Activated CD4-positive, alpha-beta memory T cell treated with anti-CD3 and anti-CD28 coated beads for 36 hours (primary cell): ENCODE results near the gene KCNN4. TPM values are rescaled to one million over a fixed set of nuclear protein-coding genes. Genes with fewer than 3 reads are reported as not detected.
"Not testable (repeated sequence)": the region's sequence is repeated elsewhere in the genome, so short reads cannot be mapped to it uniquely, and the experiment has no call there.

Experiments
- CTCF ChIA-PET: fragments of 350-600 bp; sonication (Branson Sonifier 250); formaldehyde crosslinking; loops from one replicate; lab custom pipeline; 2021; ENCODE audit warnings: antibody characterized with exemption, inconsistent platforms; lab: Charles Lee
- POLR2A ChIA-PET: fragments of 350-600 bp; sonication (Branson Sonifier 250); formaldehyde crosslinking; loops from one replicate; lab custom pipeline; 2021; ENCODE audit warnings: antibody characterized with exemption; lab: Charles Lee
- DNase-seq: peaks from one replicate; pipeline ENCODE4 v3.0.0-alpha.2; 2020
- H3K27ac Mint-ChIP-seq: one replicate; pipeline ENCODE4 v1.8.0; 2021; ENCODE audit warnings: mixed read lengths
- H3K27me3 Mint-ChIP-seq: one replicate; pipeline ENCODE4 v1.8.0; 2021; ENCODE audit warnings: mixed read lengths
- H3K36me3 Mint-ChIP-seq: one replicate; pipeline ENCODE4 v1.8.0; 2021; ENCODE audit warnings: mixed read lengths
- H3K4me1 Mint-ChIP-seq: one replicate; pipeline ENCODE4 v1.8.0; 2021; ENCODE audit warnings: low read depth, mixed read lengths
- H3K4me3 Mint-ChIP-seq: one replicate; pipeline ENCODE4 v1.8.0; 2021; ENCODE audit warnings: mild to moderate bottlenecking, mixed read lengths
- H3K9me3 Mint-ChIP-seq: one replicate; pipeline ENCODE4 v1.8.0; 2021; ENCODE audit warnings: mixed read lengths
- intact Hi-C: fragments of 100-400 bp; cut with micrococcal nuclease; formaldehyde crosslinking; loops from one replicate; pipeline ENCODE4 v1.15.1; 2023
- total RNA-seq, 2 experiments: library from RNA; stranded (reverse); gene quantifications; one replicate each; pipeline ENCODE4 v1.2.3, GENCODE V29; 2021

The KCNN4 gene
- total RNA-seq, 2 experiments from 2014 or later, result 120 to 130 TPM

DNA sequence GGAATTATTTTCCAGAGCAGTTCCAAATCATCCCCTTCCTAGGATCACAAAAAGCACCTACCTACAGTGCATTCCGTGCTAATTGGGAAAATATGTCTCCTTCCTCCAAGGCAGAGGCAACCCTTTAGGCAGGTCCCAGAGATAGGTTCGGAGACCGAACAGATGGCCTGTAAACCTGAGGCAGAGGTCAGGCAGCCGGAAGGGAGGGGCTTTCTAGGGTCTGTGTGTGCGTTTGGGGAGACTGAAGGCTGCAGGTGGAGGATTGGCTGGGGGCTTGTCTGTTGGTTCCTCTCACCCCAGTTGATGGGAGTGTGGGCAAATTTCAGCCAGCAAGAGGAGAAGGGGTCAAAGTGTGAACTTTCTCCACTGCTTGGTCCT, 7.1 kb downstream of the KCNN4 start:
- POLR2A ChIA-PET, result no interaction called here
- no peaks in the 10 kb centered on the region for H3K27me3 Mint-ChIP-seq
- CTCF ChIA-PET, result no interaction called here
- H3K9me3 Mint-ChIP-seq, result no peaks in the 10 kb centered on the region
- DNase-seq, result no peak
- H3K27ac Mint-ChIP-seq, result peak overlapping the region; percentile 25
- no peak overlapping the region for H3K4me3 Mint-ChIP-seq
- intact Hi-C loops, result no loop called here
- peaks cover 76% of the 10 kb centered on the region for H3K36me3 Mint-ChIP-seq
- H3K4me1 Mint-ChIP-seq, result peaks cover 59% of the 10 kb centered on the region

DNA sequence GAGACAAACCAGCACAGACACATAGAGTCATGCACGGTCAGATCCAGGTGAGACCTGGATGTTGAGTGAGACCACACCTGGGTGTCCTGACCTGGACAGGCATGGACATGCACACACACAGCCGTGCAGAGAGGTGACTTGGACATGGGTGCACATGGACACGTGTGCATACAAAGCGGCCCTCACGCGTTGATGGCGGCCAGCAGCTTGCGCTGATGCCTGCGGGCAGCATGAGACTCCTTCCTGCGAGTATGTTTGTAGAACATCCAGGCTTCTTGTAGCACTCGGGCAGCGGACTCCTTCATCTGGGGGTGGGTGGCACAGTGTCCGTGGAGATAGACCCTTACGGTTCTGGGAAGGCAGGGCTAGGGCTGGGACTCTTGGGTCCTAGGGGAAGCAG, 11.5 kb downstream of the KCNN4 start:
- Mint-ChIP-seq H3K4me3 (no peak overlapping the region), H3K4me1 (peaks cover 71% of the 10 kb centered on the region)
- intact Hi-C loops, result loop anchor here (5.0 kb wide), 1 partner anchor 102 kb away; no protein-coding TSS in a partner anchor

DNA sequence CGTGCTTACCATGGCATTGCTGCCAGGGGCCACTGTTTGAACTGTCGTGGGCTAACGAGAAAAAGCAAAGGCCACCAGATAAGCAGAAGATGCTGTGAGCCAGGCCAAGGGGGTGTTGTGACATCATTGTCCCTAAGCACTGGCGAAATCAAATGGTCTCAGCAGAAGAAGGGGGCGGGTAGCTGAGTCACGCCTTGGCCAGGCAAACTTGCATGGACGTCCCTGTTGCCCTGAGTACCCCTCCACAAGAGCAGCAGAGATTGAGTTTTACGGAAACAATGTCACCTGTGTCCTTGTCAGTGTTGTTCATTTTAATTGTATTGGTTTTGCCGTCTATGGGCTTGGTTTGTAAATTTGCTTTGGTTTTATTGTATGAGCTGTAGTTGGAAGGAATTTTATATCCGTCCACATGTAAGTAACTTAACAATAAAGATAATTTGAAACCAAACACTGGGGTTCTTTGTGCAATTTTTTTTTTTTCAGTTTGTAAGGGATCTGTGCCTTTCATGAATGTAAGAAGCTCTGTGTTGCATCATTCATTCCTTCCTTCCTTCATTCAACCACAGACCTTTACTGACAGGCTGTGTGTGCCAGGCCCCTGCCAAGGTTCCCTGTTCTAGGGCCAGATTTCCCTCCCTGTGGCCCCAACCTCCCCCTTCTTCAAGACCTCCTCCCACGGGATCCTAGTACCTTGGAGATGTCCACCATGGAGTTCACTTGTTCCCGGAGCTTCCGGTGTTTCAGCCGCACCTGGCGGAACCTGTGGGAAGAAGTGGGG, 12.3 kb downstream of the KCNN4 start:
- peak overlapping the region; percentile 99 for H3K27ac Mint-ChIP-seq
- intact Hi-C loops, result loop anchor here (5.0 kb wide), 1 partner anchor 101 kb away; no protein-coding TSS in a partner anchor

More for the DNA sequence above, 11.5 kb downstream of the KCNN4 start:
- Mint-ChIP-seq H3K27ac (peak overlapping the region; percentile 26), H3K9me3 (no peaks in the 10 kb centered on the region), H3K27me3 (peaks cover 1% of the 10 kb centered on the region), H3K36me3 (peaks cover 77% of the 10 kb centered on the region)
- POLR2A ChIA-PET, result interaction anchor here (6.2 to 9.1 kb wide), 2 partner anchors 9 to 15 kb away, joined by 127 to 182 read pairs; partner anchors contain the start of genes KCNN4 and SMG9
- CTCF ChIA-PET, result interaction anchor here (4.9 to 7.9 kb wide), 3 partner anchors 9 to 24 kb away, joined by 27 to 175 read pairs (median 68); partner anchors contain the start of gene KCNN4
- no peak for DNase-seq

DNA sequence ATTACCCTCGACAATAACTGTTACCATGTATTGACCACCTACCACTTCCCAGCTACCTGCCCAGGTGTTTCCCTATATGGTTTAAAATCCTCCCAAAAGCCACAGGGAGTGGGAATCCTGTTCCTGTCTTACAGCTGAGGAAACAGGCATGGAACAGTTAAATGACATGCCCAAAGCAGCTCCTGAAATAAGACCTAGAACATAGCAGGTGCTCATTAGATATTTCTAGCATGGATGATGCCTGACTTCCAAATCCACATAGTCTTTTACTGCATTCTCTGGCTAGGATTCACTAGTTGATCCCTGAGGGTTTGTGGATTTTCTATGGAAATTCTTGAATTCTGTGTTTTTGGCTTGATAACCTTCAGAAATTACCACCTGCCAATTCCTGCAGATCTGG, 13.0 kb downstream of the KCNN4 start:
- peaks cover 73% of the 10 kb centered on the region for H3K36me3 Mint-ChIP-seq
- H3K4me1 Mint-ChIP-seq, result peaks cover 76% of the 10 kb centered on the region
- no peaks in the 10 kb centered on the region for H3K9me3 Mint-ChIP-seq

More for the DNA sequence above, 12.3 kb downstream of the KCNN4 start:
- Mint-ChIP-seq H3K9me3 (no peaks in the 10 kb centered on the region), H3K4me1 (peaks cover 75% of the 10 kb centered on the region), H3K36me3 (peaks cover 76% of the 10 kb centered on the region), H3K4me3 (no peak overlapping the region), H3K27me3 (peaks cover 1% of the 10 kb centered on the region)
- CTCF ChIA-PET, result interaction anchor here (4.6 to 7.9 kb wide), 4 partner anchors 10 to 23 kb away, joined by 27 to 175 read pairs (median 88); partner anchors contain the start of genes KCNN4 and SMG9
- no peak for DNase-seq
- POLR2A ChIA-PET, result interaction anchor here (6.2 to 9.1 kb wide), 2 partner anchors 10 to 14 kb away, joined by 127 to 182 read pairs; partner anchors contain the start of genes KCNN4 and SMG9

DNA sequence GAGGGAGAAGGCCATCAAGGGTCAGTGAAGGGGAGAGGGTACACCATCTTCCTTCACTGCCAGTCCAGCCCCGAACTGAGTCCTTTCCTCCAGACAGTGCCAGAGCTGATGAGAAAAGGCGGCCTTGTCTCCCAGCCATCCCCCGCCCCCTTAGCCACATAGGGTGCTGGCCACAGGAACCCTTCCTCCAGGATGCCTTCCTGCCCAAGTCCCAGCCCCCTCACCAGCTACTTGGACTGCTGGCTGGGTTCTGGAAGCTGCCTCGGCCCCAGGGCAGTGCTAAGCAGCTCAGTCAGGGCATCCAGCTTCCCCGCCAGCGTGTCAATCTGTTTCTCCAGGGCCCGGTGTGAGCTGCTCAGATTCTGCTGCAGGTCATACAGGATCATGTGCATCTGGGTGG, 13.5 kb downstream of the KCNN4 start:
- H3K36me3 Mint-ChIP-seq, result peaks cover 69% of the 10 kb centered on the region
- peaks cover 1% of the 10 kb centered on the region for H3K27me3 Mint-ChIP-seq
- peak overlapping the region; percentile 64 for H3K4me3 Mint-ChIP-seq
- intact Hi-C loops, result loop anchor here (5.0 kb wide), 1 partner anchor 100 kb away; no protein-coding TSS in a partner anchor
- DNase-seq, result no peak
- CTCF ChIA-PET, result interaction anchor here (1.0 to 7.9 kb wide), 8 partner anchors 11 to 102 kb away, joined by 3 to 175 read pairs (median 20); partner anchors contain the start of genes KCNN4 and SMG9
- peak overlapping the region; percentile 99 for H3K27ac Mint-ChIP-seq
- peaks cover 81% of the 10 kb centered on the region for H3K4me1 Mint-ChIP-seq
- POLR2A ChIA-PET, result interaction anchor here (2.0 to 9.1 kb wide), 3 partner anchors 11 to 17 kb away, joined by 6 to 182 read pairs (median 127); partner anchors contain the start of genes KCNN4 and SMG9
- no peaks in the 10 kb centered on the region for H3K9me3 Mint-ChIP-seq

More for the DNA sequence above, 13.0 kb downstream of the KCNN4 start:
- POLR2A ChIA-PET, result interaction anchor here (2.0 to 9.1 kb wide), 3 partner anchors 11 to 16 kb away, joined by 6 to 182 read pairs (median 127); partner anchors contain the start of genes KCNN4 and SMG9
- DNase-seq, result no peak
- H3K27me3 Mint-ChIP-seq, result peaks cover 1% of the 10 kb centered on the region
- CTCF ChIA-PET, result interaction anchor here (1.6 to 7.9 kb wide), 7 partner anchors 11 to 103 kb away, joined by 3 to 175 read pairs (median 27); partner anchors contain the start of genes KCNN4 and SMG9
- peak overlapping the region; percentile 99 for H3K27ac Mint-ChIP-seq
- no peak overlapping the region for H3K4me3 Mint-ChIP-seq
- intact Hi-C loops, result loop anchor here (5.0 kb wide), 1 partner anchor 101 kb away; no protein-coding TSS in a partner anchor

DNA sequence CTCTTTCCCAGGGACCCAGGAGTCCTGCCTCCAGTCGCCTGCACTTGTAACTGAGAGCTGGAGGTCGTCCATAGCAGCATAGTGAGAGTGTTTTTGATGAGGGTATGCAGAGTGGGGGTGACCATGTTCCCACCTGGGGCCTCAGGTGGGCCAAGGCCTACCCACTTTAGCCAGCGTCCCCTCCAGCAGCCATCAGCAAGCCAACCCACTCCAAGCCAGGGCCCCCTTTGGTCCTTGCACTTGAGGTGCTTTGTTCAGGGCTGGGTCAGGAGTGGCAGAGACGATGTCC, 14.1 kb downstream of the KCNN4 start:
- Mint-ChIP-seq H3K4me3 (peak overlapping the region; percentile 64), H3K27ac (peak overlapping the region; percentile 99), H3K4me1 (peaks cover 85% of the 10 kb centered on the region), H3K9me3 (no peaks in the 10 kb centered on the region), H3K36me3 (peaks cover 65% of the 10 kb centered on the region), H3K27me3 (peaks cover 1% of the 10 kb centered on the region)
- no peak for DNase-seq
- ChIA-PET POLR2A (interaction anchor here (1.1 to 9.1 kb wide), 4 partner anchors 12 to 19 kb away, joined by 3 to 182 read pairs (median 66); partner anchors contain the start of genes KCNN4 and SMG9), CTCF (interaction anchor here (0.7 to 7.9 kb wide), 13 partner anchors 12 to 211 kb away, joined by 3 to 175 read pairs (median 4); partner anchors contain the start of genes KCNN4 and SMG9)
- intact Hi-C loops, result loop anchor here (5.0 kb wide), 1 partner anchor 99 kb away; no protein-coding TSS in a partner anchor

DNA sequence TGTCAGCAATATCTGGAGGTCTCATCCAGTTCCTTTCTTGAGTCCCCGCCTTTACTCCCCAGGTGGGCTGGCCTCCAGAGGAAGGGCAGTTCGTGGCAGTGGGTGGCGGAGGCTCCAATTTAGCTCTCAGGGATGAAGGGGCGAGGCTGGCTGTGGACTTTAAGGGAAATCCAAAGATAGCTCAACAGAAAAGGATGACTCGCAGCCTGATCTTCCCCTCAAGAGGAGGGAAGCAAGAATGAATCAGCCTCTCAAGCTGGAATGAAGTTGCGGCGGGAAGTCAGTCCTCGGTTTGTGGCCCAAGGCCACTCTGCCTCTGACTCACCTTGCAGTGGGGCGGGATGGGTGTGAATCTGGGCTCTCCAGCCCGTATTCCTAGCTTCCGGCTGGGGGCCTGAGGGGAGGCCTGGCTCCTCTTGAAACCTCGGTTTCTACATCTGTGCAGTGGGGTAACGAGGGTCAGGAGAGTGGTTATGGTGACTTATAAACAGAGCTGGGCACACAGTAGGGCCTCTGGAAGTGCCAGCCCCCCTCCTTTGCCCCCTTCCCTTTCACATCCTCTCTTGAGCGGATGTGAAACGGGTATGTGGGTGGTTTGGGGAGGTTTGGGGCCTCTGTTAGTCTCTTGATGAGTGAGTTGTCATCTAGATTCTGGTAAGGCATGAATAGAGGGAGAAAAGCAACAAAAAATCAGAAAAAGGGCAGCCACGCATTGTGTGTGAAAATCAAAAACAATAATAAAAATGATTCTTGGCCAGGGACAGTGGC, 15.5 kb downstream of the KCNN4 start:
- Mint-ChIP-seq H3K27ac (peak overlapping the region; percentile 99), H3K4me3 (peak overlapping the region; percentile 64), H3K36me3 (peaks cover 54% of the 10 kb centered on the region), H3K4me1 (peaks cover 82% of the 10 kb centered on the region), H3K27me3 (peaks cover 1% of the 10 kb centered on the region), H3K9me3 (no peaks in the 10 kb centered on the region)
- ChIA-PET POLR2A (interaction anchor here (0.7 to 9.1 kb wide), 4 partner anchors 11 to 237 kb away, joined by 3 to 182 read pairs (median 65); partner anchors contain the start of genes KCNN4, SMG9 and ZNF575), CTCF (interaction anchor here (0.6 to 7.9 kb wide), 16 partner anchors 11 to 326 kb away, joined by 3 to 175 read pairs (median 5); partner anchors contain the start of genes KCNN4 and SMG9)
- DNase-seq, result peak; percentile 96
- intact Hi-C loops, result loop anchor here (1.0 to 5.0 kb wide), 4 partner anchors 11 to 98 kb away; partner anchors contain the start of gene SMG9

DNA sequence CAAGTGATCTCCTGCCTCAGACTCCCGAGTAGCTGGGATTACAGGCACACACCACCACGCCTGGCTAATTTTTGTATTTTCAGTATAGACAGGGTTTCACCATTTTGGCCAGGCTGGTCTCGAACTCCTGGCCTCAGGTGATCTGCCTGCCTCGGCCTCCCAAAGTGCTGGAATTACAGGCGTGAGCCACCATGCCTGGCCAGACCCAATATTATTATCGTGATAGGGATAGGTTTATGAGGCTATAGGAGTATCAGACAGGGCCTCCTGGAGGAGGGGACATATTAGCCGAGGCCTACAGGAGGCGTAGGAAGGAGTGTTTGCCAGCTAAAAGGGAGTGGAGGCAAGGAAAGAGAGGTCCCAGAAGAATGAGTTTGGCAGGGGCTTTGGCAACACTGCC, 16.1 kb downstream of the KCNN4 start:
- Mint-ChIP-seq H3K4me3 (peak overlapping the region; percentile 64), H3K27ac (peak overlapping the region; percentile 99), H3K36me3 (peaks cover 48% of the 10 kb centered on the region), H3K4me1 (peaks cover 77% of the 10 kb centered on the region)
- not testable (repeated sequence) for H3K27me3 Mint-ChIP-seq, DNase-seq, H3K9me3 Mint-ChIP-seq
- intact Hi-C loops, result loop anchor here (1.0 to 5.0 kb wide), 4 partner anchors 10 to 97 kb away; partner anchors contain the start of gene SMG9
- ChIA-PET POLR2A (interaction anchor here (1.5 to 9.1 kb wide), 3 partner anchors 10 to 236 kb away, joined by 3 to 182 read pairs (median 127); partner anchors contain the start of genes KCNN4 and SMG9), CTCF (interaction anchor here (0.6 to 7.9 kb wide), 11 partner anchors 10 to 244 kb away, joined by 3 to 175 read pairs (median 7); partner anchors contain the start of genes KCNN4 and SMG9)

DNA sequence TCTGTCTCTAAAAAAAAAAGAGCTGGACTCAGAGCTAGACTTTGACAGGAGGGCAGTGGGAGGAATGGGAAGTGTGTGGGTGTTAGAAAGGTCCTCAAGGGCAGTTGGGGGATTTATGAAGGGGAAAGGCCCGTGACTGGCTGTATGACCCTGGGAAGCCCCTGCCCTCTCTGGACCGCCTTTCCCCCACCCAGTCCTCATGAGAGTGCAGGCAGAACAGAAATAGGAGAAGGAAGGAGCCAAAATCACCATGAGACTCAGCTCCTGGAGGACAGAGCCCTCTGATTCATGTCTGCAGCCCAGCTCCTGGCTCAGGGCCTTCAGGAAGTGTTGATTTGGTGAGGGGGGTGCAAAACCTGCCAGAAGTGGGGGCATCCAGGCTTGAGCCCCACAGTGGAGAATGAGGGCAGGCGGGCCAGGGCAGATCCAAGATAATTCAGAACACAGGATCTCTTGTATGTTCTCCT, 17.3 kb downstream of the KCNN4 start:
- ChIA-PET POLR2A (interaction anchor here (1.1 to 9.1 kb wide), 3 partner anchors 9 to 95 kb away, joined by 4 to 182 read pairs (median 14); partner anchors contain the start of genes KCNN4 and SMG9), CTCF (interaction anchor here (0.9 to 7.9 kb wide), 3 partner anchors 12 to 18 kb away, joined by 5 to 175 read pairs (median 9); partner anchors contain the start of gene KCNN4)
- peak overlapping the region; percentile 4 for H3K4me3 Mint-ChIP-seq
- peaks cover 1% of the 10 kb centered on the region for H3K27me3 Mint-ChIP-seq
- DNase-seq, result peak; percentile 66
- no peaks in the 10 kb centered on the region for H3K9me3 Mint-ChIP-seq
- intact Hi-C loops, result no loop called here
- H3K27ac Mint-ChIP-seq, result peak overlapping the region; percentile 99
- H3K4me1 Mint-ChIP-seq, result peaks cover 73% of the 10 kb centered on the region
- H3K36me3 Mint-ChIP-seq, result peaks cover 36% of the 10 kb centered on the region

DNA sequence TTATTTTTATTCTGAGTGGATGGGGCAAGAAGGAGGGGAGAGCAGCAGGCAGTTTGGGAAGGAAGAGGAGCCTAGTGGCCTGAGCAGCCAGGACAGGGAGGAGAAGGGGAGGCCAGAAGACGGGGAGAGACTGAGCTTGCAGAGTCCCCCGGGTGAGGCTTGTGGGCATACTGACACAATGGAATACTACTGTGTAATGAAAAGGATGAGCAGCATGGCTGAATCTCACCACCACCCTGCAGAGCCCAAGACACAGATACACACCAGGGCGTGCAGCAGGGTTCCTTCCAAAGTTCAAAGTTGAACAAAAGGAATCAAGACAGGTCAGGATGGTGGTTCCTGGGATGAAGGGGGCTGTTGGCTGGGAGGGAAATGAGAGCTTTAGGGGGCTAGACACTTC, 18.0 kb downstream of the KCNN4 start:
- no peak overlapping the region for H3K4me3 Mint-ChIP-seq

More for the DNA sequence above, 18.0 kb downstream of the KCNN4 start:
- ChIA-PET POLR2A (interaction anchor here (0.6 to 9.1 kb wide), 4 partner anchors 8 to 390 kb away, joined by 3 to 182 read pairs (median 9); partner anchors contain the start of genes KCNN4 and SMG9), CTCF (interaction anchor here (0.9 to 7.9 kb wide), 3 partner anchors 11 to 17 kb away, joined by 5 to 175 read pairs (median 9); partner anchors contain the start of gene KCNN4)
- peaks cover 1% of the 10 kb centered on the region for H3K27me3 Mint-ChIP-seq
- H3K9me3 Mint-ChIP-seq, result no peaks in the 10 kb centered on the region
- intact Hi-C loops, result no loop called here
- peaks cover 70% of the 10 kb centered on the region for H3K4me1 Mint-ChIP-seq
- peaks cover 30% of the 10 kb centered on the region for H3K36me3 Mint-ChIP-seq
- DNase-seq, result no peak
- H3K27ac Mint-ChIP-seq, result peak overlapping the region; percentile 99
